NCI-H460 (cell line): ENCODE measurements around the gene LAMA2. TPM values are rescaled to one million over a fixed set of nuclear protein-coding genes. Genes with fewer than 3 reads are reported as not detected.

Experiments
- DNase-seq: peaks from one replicate; pipeline ENCODE4 v3.0.0-alpha.2; 2016; ENCODE audit warnings: low read depth; ENCODE audit errors: extremely low read depth
- total RNA-seq: library from RNA; depleted of rRNA; stranded (reverse); fragments of >200 nt; shearing (Covaris generic); gene quantifications from 2 replicates; pipeline ENCODE4 v1.2.3, GENCODE V29; 2014

The LAMA2 gene
- total RNA-seq, 1 experiment from 2014 or later, result 0.74 TPM

GRCh38 chr6:129475477-129476247, 592.7 kb downstream of the LAMA2 start:
- no peak for DNase-seq

GRCh38 chr6:129476248-129476564, 593.3 kb downstream of the LAMA2 start:
- DNase-seq, result no peak

GRCh38 chr6:129476810-129477209, 593.9 kb downstream of the LAMA2 start:
- no peak for DNase-seq

- DNase-seq, result no peak
Observed at GRCh38 chr6:129478379-129478778, 595.4 kb downstream of the LAMA2 start.

GRCh38 chr6:129481706-129482105, 598.8 kb downstream of the LAMA2 start:
- no peak for DNase-seq

- DNase-seq, result no peak
Observed at GRCh38 chr6:129485746-129486145, 602.8 kb downstream of the LAMA2 start.

- DNase-seq, result no peak
Observed at GRCh38 chr6:129486327-129486726, 603.4 kb downstream of the LAMA2 start.

- DNase-seq, result no peak
Observed at GRCh38 chr6:129488313-129488712, 605.4 kb downstream of the LAMA2 start.

GRCh38 chr6:129489215-129489765, 606.4 kb downstream of the LAMA2 start:
- no peak for DNase-seq

- peak; percentile 78 for DNase-seq
Observed at GRCh38 chr6:129490521-129491255, 607.8 kb downstream of the LAMA2 start.

- DNase-seq, result no peak
Observed at GRCh38 chr6:129491436-129491835, 608.5 kb downstream of the LAMA2 start.

GRCh38 chr6:129492260-129492659, 609.3 kb downstream of the LAMA2 start:
- DNase-seq, result no peak

- no peak for DNase-seq
Observed at GRCh38 chr6:129493354-129493902, 610.5 kb downstream of the LAMA2 start.

- DNase-seq, result no peak
Observed at GRCh38 chr6:129494099-129494498, 611.2 kb downstream of the LAMA2 start.

- no peak for DNase-seq
Observed at GRCh38 chr6:129494586-129494985, 611.6 kb downstream of the LAMA2 start.

GRCh38 chr6:129495652-129496051, 612.7 kb downstream of the LAMA2 start:
- DNase-seq, result no peak

GRCh38 chr6:129497481-129498441, 614.8 kb downstream of the LAMA2 start:
- DNase-seq, result no peak

GRCh38 chr6:129498541-129498940, 615.6 kb downstream of the LAMA2 start:
- DNase-seq, result no peak

GRCh38 chr6:129498950-129499842, 616.3 kb downstream of the LAMA2 start:
- peak; percentile 60 for DNase-seq

- no peak for DNase-seq
Observed at GRCh38 chr6:129499843-129500219, 616.9 kb downstream of the LAMA2 start.
